Ovary (tissue), 3 donors: ENCODE data around the gene RGS3.

ENCODE experiments used
- EP300 ChIP-seq: sonication (generic); formaldehyde crosslinking; IDR thresholded peaks from one replicate; pipeline ENCODE4 v1.6.1; 2017; ENCODE audit warnings: antibody characterized with exemption
- TF ChIP-seq, protein P1 (sequence below), 3 donors: fragments of 450-650 bp in 2 of 3; fragments of 200-600 bp in 1 of 3; IDR thresholded peaks; one replicate each; pipeline versions ENCODE4 v1.5.1 to v1.8.0; 2016 to 2022; ENCODE audit warnings: antibody characterized with exemption in 3 of 3, mild to moderate bottlenecking in 1 of 3
- donor health status: DM: no; HTN: no; CAD: no.

DNA sequence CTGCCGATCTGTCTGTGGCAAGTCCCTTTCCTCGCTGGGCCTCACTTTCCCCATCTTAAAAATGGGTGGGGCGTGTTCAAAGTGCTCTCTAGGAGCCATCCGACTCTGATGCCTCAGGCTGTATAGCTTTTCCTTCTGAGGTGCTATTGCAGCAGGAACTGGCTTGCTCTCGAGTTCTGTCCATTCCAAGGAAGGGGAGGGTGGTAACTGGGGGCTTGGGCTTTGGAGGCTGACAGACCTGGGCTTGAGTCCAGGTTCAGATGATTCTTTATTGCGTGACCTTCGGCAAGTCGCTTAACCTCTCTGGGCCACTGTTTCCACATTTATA, 139.5 kb downstream of the RGS3 start:
- TF ChIP-seq, protein P1, sequence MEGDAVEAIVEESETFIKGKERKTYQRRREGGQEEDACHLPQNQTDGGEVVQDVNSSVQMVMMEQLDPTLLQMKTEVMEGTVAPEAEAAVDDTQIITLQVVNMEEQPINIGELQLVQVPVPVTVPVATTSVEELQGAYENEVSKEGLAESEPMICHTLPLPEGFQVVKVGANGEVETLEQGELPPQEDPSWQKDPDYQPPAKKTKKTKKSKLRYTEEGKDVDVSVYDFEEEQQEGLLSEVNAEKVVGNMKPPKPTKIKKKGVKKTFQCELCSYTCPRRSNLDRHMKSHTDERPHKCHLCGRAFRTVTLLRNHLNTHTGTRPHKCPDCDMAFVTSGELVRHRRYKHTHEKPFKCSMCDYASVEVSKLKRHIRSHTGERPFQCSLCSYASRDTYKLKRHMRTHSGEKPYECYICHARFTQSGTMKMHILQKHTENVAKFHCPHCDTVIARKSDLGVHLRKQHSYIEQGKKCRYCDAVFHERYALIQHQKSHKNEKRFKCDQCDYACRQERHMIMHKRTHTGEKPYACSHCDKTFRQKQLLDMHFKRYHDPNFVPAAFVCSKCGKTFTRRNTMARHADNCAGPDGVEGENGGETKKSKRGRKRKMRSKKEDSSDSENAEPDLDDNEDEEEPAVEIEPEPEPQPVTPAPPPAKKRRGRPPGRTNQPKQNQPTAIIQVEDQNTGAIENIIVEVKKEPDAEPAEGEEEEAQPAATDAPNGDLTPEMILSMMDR (IDR thresholded peaks at IDR 0.05): no peak
- no peak for TF ChIP-seq EP300
